ENCODE data around the gene EXOC6B.

- TF ChIP-seq POLR2A (IDR thresholded peaks at IDR 0.05) (no peak), CTCF (IDR thresholded peaks at IDR 0.05) (no peak)
These were observed 534.8 kb downstream of the EXOC6B start for GRCh38 chr2:72291059-72291458.

Measured in esophagus squamous epithelium (tissue), 4 donors.